Peyer's patch (tissue), 4 donors: ENCODE measurements around the gene TRIM24. TPM values are rescaled to one million over a fixed set of nuclear protein-coding genes. Genes with fewer than 3 reads are reported as not detected.

Experiments used
- DNase-seq, 3 donors: peaks; one replicate each; pipeline ENCODE4 v3.0.0-alpha.2; 2017 to 2019
- H3K27ac ChIP-seq, 4 donors: fragments of 200-600 bp; sonication (generic); one replicate each; pipeline ENCODE4 v1.5.1; 2016 to 2019
- H3K27me3 ChIP-seq, 2 donors: fragments of 200-600 bp; sonication (generic); one replicate each; pipeline ENCODE4 v1.5.1; 2019
- H3K36me3 ChIP-seq, 3 donors: fragments of 200-600 bp; sonication (generic); one replicate each; pipeline ENCODE4 v1.5.1; 2016 to 2019
- H3K4me1 ChIP-seq, 4 donors: fragments of 200-600 bp; sonication (generic); one replicate each; pipeline ENCODE4 v1.5.1; 2016 to 2019
- H3K4me3 ChIP-seq, 4 donors: fragments of 200-600 bp; sonication (generic); 1 replicate in 3 of 4; 2 replicates in 1 of 4; pipeline ENCODE4 v1.5.1; 2016 to 2019; ENCODE audit warnings: mild to moderate bottlenecking in 1 of 4
- H3K9me3 ChIP-seq, 4 donors: fragments of 200-600 bp; sonication (generic); one replicate each; pipeline ENCODE4 v1.5.1; 2016 to 2019; ENCODE audit warnings: mild to moderate bottlenecking in 1 of 4
- CTCF ChIP-seq, 6 experiments: fragments of 450-650 bp in 4 of 6; fragments of 200-600 bp in 2 of 6; sonication (generic) in 1 of 6; IDR thresholded peaks; one replicate each; pipeline ENCODE4 v1.5.1; 2017 to 2019; ENCODE audit warnings: antibody characterized with exemption in 6 of 6, mild to moderate bottlenecking in 3 of 6, moderate library complexity in 1 of 6
- POLR2A ChIP-seq, 2 donors: fragments of 450-650 bp; IDR thresholded peaks; one replicate each; pipeline ENCODE4 v1.5.1; 2017; ENCODE audit warnings: antibody characterized with exemption in 2 of 2, mild to moderate bottlenecking in 2 of 2, moderate library complexity in 2 of 2
- total RNA-seq, 4 donors: library from RNA; depleted of rRNA; stranded (reverse); fragments of >200 nt; gene quantifications; one replicate each; pipeline ENCODE4 v1.1.0, GENCODE V29; 2016

TRIM24 gene
- total RNA-seq, 4 donors from 2014 or later: 15.7 to 18.7 (median 16.6) TPM

- no peak overlapping the region for H3K4me3 ChIP-seq
- H3K9me3 ChIP-seq: peaks cover 0 to 27% (median 6%) of the 10 kb centered on the region in 4 donors
- H3K4me1 ChIP-seq: no peaks in the 10 kb centered on the region
- H3K27ac ChIP-seq: no peak overlapping the region
- TF ChIP-seq POLR2A (IDR thresholded peaks at IDR 0.05) (no peak), CTCF (IDR thresholded peaks at IDR 0.05) (no peak)
- H3K27me3 ChIP-seq: no peaks in the 10 kb centered on the region
- DNase-seq: no peak
- H3K36me3 ChIP-seq: no peaks in the 10 kb centered on the region
Measured at GRCh38 chr7:138429577-138430250, 30.3 kb upstream of the TRIM24 start.

GRCh38 chr7:138431517-138431916 lies 28.5 kb upstream of the TRIM24 start:
- Histone ChIP-seq H3K36me3 (no peaks in the 10 kb centered on the region), H3K27ac (no peak overlapping the region), H3K4me1 (no peaks in the 10 kb centered on the region), H3K27me3 (no peaks in the 10 kb centered on the region), H3K4me3 (no peak overlapping the region), H3K9me3 (peaks cover 0 to 27% (median 6%) of the 10 kb centered on the region in 4 donors)
- TF ChIP-seq POLR2A (IDR thresholded peaks at IDR 0.05) (no peak), CTCF (IDR thresholded peaks at IDR 0.05) (no peak)
- no peak for DNase-seq

GRCh38 chr7:138433583-138434443 lies 26.2 kb upstream of the TRIM24 start:
- H3K4me3 ChIP-seq: no peak overlapping the region
- H3K4me1 ChIP-seq: no peaks in the 10 kb centered on the region
- no peak overlapping the region for H3K27ac ChIP-seq
- no peak for DNase-seq
- peaks cover 0 to 16% (median 6%) of the 10 kb centered on the region in 4 donors for H3K9me3 ChIP-seq
- TF ChIP-seq CTCF (IDR thresholded peaks at IDR 0.05): no peak
- no peak for TF ChIP-seq POLR2A (IDR thresholded peaks at IDR 0.05)
- H3K27me3 ChIP-seq: no peaks in the 10 kb centered on the region
- H3K36me3 ChIP-seq: no peaks in the 10 kb centered on the region

- H3K4me3 ChIP-seq: no peak overlapping the region
- H3K9me3 ChIP-seq: peaks cover 0 to 8% (median 4%) of the 10 kb centered on the region in 4 donors
- no peaks in the 10 kb centered on the region for H3K27me3 ChIP-seq
- no peak for DNase-seq
- H3K4me1 ChIP-seq: no peaks in the 10 kb centered on the region
- TF ChIP-seq CTCF (IDR thresholded peaks at IDR 0.05) (no peak), POLR2A (IDR thresholded peaks at IDR 0.05) (no peak)
- no peaks in the 10 kb centered on the region for H3K36me3 ChIP-seq
- no peak overlapping the region for H3K27ac ChIP-seq
Measured at GRCh38 chr7:138434597-138435019, 25.5 kb upstream of the TRIM24 start.

- Histone ChIP-seq H3K27me3 (no peaks in the 10 kb centered on the region), H3K27ac (no peak overlapping the region), H3K4me3 (no peak overlapping the region), H3K9me3 (peaks cover 0 to under 1% (median 0%) of the 10 kb centered on the region in 4 donors), H3K36me3 (no peaks in the 10 kb centered on the region), H3K4me1 (no peaks in the 10 kb centered on the region)
- no peak for DNase-seq
- TF ChIP-seq POLR2A (IDR thresholded peaks at IDR 0.05) (no peak), CTCF (IDR thresholded peaks at IDR 0.05) (no peak)
Measured at GRCh38 chr7:138435231-138435919, 24.7 kb upstream of the TRIM24 start.
